Measurements from ENCODE around the gene SYCN.

SYCN gene

GRCh38 chr19:39190768-39191167 lies 13.3 kb downstream of the SYCN start:
- TF ChIP-seq, protein P1, sequence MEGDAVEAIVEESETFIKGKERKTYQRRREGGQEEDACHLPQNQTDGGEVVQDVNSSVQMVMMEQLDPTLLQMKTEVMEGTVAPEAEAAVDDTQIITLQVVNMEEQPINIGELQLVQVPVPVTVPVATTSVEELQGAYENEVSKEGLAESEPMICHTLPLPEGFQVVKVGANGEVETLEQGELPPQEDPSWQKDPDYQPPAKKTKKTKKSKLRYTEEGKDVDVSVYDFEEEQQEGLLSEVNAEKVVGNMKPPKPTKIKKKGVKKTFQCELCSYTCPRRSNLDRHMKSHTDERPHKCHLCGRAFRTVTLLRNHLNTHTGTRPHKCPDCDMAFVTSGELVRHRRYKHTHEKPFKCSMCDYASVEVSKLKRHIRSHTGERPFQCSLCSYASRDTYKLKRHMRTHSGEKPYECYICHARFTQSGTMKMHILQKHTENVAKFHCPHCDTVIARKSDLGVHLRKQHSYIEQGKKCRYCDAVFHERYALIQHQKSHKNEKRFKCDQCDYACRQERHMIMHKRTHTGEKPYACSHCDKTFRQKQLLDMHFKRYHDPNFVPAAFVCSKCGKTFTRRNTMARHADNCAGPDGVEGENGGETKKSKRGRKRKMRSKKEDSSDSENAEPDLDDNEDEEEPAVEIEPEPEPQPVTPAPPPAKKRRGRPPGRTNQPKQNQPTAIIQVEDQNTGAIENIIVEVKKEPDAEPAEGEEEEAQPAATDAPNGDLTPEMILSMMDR (IDR thresholded peaks at IDR 0.05; ENCODE audit: borderline replicate concordance, insufficient read depth, low read depth, low read length): no peak
- no peak overlapping the region for H3K4me3 ChIP-seq (ENCODE audit: low read depth, low read length)

DNA sequence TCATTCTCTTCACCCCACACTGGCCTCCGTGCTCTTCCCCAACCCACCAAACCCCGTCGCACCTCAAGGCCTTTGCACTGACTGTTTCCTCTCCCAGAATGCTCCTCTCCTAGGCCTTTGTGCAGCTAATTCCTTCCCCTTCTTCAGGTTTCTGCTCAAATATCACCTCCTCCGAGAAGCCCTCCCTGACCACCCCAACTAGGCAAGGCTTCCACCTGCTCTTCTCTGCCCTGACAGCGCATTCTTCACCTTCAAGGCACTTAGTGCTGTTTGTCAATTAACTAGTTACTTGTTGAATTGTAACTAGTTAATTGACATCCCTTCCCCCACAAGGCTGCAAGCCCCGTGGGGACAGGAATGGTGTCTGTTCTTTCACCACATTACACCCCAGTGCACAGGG lies 15.1 kb downstream of the SYCN start:
- TF ChIP-seq, protein P1 (IDR thresholded peaks at IDR 0.05; ENCODE audit: borderline replicate concordance, insufficient read depth, low read depth, low read length): no peak

GRCh38 chr19:39187552-39187943 lies 16.5 kb downstream of the SYCN start:
- no peak overlapping the region for H3K4me3 ChIP-seq (ENCODE audit: low read depth, low read length)
- TF ChIP-seq, protein P1 (IDR thresholded peaks at IDR 0.05; ENCODE audit: borderline replicate concordance, insufficient read depth, low read depth, low read length): no peak

More for the DNA sequence above, 15.1 kb downstream of the SYCN start:
- H3K4me3 ChIP-seq (ENCODE audit: low read depth, low read length): no peak overlapping the region

DNA sequence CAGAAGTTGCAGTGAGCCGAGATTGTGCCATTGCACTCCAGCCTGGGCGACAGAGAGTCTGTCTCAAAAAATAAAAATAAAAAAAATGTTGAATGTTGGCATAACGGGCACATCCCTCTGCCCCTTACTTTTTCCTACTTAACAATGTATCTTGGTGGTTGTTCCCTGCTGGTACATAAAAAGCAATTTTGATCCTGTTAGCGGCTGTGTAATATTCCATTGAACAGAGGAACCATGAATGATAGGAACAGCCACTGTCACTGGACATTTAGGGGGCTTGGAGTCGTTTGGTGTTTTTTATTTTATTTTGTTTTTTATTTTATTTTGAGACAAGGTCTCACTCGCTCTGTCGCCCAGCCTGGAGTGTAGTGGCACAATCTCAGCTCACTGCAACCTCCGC lies 17.7 kb downstream of the SYCN start:
- H3K4me3 ChIP-seq (ENCODE audit: low read depth, low read length): no peak overlapping the region
- TF ChIP-seq, protein P1 (IDR thresholded peaks at IDR 0.05; ENCODE audit: borderline replicate concordance, insufficient read depth, low read depth, low read length): no peak

GRCh38 chr19:39183104-39183503 lies 21.0 kb downstream of the SYCN start:
- H3K4me3 ChIP-seq (ENCODE audit: low read depth, low read length): no peak overlapping the region
- TF ChIP-seq, protein P1 (IDR thresholded peaks at IDR 0.05; ENCODE audit: borderline replicate concordance, insufficient read depth, low read depth, low read length): no peak

DNA sequence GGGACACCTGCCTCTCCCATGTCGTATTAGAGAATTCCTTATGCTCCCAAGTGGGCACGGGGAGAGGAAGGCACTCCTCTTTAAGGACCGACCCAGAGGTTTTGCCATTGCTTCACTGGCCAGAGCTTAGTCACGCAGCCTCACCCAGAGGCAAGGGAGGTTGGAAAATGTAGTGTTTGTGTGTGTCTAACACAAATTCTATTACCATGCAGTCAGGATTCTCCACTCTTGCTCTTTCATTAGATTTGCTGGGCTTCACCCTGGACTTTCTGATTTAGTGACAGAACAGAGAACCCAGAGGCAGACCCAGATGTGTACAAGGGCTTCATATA lies 21.9 kb downstream of the SYCN start:
- TF ChIP-seq, protein P1 (IDR thresholded peaks at IDR 0.05; ENCODE audit: borderline replicate concordance, insufficient read depth, low read depth, low read length): no peak
- H3K4me3 ChIP-seq (ENCODE audit: low read depth, low read length): no peak overlapping the region

DNA sequence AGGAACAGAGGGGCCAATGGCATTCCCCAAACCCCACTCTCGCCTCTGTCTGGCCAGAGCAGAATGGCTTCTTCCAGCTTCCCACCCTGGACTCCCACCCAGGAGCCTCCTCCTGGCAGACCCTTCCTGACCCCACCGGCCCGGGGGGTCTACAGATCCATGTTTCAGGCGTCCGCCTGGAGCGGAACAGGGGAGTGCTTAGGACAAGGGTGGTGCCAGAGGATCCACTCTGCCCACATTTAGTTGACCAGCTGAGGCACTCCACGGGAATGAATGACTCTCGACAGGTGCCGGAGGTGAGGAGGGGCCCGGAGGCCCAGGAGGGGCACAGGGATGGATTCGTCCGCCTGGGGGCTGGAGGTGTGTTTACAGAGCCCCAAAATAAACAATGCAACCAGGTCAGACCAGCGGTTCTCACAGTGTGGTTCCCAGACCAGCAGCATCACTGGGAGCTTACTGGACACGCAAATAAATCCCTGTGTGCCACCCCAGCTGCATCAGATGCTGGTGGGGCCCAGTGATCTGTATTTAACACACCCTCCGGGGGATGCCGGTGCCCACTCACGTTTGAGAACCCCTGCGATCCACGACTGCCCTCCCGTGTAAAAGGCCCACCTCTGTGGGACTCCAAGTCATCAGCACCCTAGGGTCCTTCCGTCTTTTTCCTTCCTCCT lies 22.4 kb downstream of the SYCN start:
- TF ChIP-seq, protein P1 (IDR thresholded peaks at IDR 0.05; ENCODE audit: borderline replicate concordance, insufficient read depth, low read depth, low read length): no peak
- H3K4me3 ChIP-seq (ENCODE audit: low read depth, low read length): no peak overlapping the region

Measured in GM12875 (cell line).